Renal pelvis (tissue), 4 donors: Measurements from ENCODE around the gene FARS2. TPM values are rescaled to one million over a fixed set of nuclear protein-coding genes. Genes with fewer than 3 reads are reported as not detected.

ENCODE experiments used
- DNase-seq: peaks from one replicate; pipeline ENCODE4 v3.0.0-alpha.2; 2013
- polyA plus RNA-seq, 3 donors: library from polyadenylated mRNA; unstranded; fragments of 120-200 nt; gene quantifications; one replicate each; pipeline ENCODE4 v1.2.1, GENCODE V29; 2013; ENCODE audit not compliant: insufficient read length in 3 of 3

Gene FARS2
- polyA plus RNA-seq, 3 donors = 18.6 to 22.3 (median 22.2) TPM

DNA sequence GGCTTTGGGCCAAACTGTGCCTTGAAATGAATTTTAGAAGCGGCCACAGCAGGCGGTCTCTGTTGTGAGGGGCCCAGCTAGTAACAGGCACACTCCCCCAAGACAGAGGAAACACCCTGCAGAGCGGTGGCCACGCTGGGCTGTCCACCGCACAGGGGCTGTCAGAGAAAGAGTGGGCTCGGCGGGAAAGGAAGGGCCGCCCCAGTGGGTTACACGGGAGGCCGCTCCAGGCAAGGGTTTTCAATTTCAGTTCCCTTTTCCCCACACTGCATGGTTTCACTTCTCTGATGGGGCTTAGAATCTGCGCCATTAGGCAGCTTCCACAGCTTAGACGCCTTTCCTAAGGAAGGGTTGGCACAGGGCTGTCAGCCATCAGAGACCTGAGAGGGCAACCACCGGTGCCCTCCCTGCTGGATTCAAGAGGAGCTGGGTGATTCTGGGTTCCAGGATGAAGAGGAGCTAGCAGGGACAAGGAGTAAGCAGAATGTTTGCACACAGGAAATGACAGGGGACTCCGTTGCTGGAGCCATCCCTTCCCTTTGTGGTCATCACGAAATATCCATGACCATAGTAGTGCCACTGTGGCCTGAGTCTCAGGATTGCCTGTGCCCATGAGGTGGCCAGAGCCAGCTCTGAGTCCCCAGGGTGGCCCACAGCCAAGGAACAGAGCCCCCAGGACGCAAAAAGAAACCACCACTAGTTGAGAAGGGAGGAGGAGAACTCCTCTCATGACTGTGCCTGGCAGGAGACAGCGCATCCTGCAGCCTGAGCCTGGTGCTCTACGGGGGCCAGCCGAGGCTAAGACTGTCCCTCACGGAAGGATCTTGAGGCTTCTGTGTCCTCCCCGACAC is 462.8 kb downstream of the FARS2 start:
- no peak for DNase-seq

DNA sequence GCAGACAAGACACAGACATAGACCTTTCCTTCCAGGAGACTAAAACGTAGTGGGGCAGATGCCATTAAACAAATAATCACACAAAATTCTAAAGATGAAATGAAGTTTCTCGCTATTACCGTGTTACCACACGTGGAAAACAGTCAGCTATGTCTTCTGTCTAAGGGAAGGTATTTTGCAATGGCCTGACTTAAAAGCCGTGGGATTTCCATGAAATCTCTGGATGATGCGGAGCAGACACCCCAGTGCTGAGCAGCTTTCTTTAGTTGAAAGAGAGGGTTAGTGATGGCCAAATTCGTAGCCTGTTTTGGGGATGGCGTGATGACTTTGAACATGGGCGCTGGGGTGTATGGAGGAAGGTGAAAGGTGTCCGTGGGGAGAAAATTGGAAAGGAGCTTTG is 463.6 kb downstream of the FARS2 start:
- no peak for DNase-seq

DNA sequence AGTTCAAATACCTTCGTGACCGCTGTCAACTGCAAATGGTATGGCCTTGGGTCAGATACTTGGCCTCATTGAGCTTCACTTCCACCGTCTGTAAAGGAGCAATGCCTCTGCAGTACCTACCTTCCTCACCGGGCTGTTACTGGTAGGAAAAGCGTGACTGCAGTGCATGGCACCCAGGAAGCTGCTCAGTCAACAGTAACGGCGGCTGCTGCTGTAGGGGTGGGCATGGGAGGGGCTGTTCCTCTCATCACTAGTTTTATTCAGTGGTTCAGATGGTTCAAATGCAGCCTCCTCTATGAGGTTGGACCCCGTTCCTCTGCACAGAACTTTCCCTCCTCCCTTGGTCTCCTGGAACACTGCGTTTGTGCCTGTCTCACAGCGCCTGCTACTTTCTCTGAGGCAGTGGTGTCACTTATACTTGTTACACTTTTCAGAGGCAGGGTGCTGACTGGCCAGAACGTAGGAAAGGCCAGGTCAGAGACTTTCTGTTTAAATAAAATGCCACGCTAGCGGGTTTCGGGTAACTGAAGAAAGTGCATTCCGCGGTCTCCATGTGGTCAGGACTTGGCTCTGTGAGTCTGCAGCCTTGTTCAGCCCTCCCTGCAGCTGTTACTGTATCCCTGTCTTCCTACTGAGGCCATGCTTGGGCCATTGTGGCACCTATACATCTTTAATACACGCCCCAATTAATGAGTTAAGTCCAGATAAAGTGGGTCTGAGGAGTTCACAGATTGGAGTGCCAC is 465.8 kb downstream of the FARS2 start:
- DNase-seq = no peak

DNA sequence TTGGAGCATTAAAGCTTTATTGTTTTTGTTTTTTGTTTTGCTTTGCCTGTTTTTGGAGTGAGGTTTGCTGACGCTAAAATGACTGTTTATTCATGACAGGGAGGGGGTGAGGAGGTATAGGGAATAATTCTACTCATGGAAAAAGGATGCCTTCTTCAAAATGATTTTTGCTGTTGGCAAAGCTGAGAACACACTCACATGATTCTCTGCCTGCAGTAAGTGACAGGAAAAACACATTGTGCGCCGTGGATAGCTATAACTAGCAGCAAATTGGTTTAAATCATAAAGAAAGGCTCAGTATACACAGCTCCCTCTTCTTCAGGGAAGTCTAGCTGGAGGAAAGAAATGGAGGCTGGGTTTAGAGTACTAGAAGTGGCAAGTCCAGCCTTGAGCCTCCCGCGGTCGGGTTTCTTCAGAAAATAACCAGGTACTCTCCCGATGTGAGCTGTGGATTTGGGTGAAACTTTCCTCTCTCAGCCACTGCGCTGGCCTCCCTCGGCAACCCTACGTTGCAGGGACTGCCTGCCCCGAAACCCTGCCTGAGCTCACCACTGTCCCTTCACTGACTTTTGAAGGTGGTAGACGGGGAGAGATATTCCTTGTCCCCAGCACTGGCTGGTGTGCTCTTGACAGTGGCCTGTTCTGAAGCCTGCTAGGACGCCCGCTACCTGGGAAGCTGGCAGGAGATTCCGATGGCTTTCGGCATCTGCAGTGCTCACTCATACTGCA is 467.2 kb downstream of the FARS2 start:
- no peak for DNase-seq

DNA sequence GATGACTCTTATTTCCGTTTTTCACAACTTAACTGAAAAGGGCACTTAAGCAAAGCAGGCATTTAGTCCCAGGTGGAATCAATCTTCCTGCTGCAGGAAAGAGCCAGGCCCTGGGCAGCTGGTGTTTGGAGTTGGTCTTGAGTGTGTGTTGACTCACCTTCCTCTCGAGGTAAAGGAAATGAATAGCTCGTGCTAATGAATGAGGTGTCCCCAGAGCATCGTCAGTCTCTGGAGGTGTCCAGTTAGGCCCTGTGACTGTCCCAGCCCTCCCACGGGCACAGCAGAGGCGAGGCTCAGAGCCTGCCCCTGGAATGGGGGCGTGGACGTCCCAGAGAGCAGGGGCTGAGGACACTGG is 467.7 kb downstream of the FARS2 start:
- DNase-seq = no peak

DNA sequence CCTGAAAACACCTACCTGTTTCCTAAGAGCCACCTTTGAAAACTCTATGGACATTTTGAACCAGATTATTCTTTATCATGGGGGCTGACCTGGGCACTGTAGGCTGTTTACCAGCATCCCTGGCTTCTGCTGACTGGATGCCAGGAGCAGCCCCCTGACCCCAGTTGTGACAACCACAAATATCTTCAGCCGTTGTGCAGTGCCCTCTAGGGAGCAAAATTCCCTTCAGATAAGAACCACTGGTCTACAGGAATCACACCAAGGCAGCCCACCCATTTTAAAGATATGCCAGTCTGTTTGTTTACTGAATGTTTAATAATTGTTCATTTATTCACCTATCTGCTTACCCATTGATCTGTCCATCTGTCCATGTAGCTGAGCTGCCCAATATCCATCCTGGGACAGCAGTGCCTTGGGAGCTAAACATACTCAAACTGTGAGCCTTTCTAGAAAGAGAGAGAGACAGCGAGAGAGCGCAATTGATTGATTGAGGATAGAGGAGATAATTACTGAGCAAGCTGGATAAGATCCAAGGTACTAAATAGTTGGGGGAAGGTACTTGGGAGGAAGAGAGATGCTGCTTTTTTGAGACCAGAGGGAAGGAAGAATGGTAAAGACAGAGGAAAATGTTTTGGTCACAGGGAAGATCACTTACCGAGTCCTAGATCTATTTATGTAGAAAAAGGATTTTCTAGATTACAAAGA is 468.7 kb downstream of the FARS2 start:
- DNase-seq = no peak

DNA sequence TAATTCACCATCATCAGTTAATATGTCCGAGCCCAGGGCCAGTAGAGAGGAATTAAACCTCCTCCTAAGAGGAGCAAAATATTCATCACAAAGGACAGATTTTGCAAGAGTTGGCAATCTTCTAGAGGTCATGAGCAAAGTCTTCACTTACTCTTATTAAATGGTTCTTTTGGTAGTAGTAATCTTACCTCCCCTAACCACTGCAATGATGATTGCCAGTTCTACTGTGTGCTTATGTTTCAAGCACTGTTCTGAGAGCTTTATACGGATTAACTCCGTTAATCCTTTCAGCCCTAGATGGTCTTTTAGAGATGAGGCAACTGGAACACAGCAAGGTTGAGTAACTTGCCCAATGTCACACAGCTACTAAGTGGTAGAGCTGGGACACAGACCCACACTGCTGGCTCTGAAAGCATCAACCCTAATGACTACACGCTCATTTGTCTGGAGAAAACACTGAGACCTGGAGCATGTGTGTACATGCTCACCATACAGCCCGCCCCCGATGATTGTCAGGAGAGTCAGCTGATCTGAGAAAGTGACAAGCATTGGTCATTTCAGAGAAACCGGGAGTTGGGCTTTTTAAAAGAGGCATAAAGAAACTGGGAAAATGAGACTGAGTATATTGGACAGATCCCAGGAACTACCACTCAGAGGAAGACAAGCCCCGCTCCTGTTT is 469.4 kb downstream of the FARS2 start:
- DNase-seq = no peak

DNA sequence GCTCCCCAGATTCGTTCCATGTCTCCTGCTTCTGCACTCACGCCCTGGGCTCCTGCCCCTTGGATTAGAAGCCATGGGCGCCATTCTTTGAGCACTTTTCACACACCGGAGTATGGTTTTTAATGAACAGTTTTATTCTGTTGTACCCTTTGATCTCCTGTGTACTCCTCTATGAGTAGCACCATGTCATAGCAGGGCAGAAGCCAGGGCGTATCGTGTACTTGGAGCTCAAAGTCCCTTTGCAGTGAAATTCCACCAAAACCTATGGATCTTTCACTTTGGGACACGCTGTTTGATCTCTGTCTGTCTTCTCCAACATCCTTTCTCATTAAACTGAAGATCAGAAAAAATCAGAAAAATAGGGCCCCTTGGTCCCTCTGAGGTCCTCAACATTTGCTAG is 470.1 kb downstream of the FARS2 start:
- no peak for DNase-seq

DNA sequence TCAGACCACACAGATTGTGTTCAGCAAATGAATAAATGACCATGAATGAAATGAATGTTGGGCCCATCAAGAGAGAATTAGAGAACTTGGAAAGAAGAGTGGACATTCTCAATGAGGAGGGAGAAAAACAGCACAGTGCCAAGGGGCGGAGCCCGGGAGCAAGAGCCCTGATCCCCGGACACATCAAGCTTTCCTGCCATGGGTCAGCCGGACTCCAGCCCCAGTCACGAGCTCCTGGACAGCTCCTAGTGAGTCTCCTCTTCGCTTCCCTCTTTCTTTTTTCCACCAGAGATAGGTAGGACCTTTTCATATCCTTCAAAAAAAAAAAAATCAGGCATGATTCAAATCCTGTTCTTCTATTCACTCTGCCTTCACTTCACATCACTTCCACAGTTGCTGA is 471.2 kb downstream of the FARS2 start:
- no peak for DNase-seq

DNA sequence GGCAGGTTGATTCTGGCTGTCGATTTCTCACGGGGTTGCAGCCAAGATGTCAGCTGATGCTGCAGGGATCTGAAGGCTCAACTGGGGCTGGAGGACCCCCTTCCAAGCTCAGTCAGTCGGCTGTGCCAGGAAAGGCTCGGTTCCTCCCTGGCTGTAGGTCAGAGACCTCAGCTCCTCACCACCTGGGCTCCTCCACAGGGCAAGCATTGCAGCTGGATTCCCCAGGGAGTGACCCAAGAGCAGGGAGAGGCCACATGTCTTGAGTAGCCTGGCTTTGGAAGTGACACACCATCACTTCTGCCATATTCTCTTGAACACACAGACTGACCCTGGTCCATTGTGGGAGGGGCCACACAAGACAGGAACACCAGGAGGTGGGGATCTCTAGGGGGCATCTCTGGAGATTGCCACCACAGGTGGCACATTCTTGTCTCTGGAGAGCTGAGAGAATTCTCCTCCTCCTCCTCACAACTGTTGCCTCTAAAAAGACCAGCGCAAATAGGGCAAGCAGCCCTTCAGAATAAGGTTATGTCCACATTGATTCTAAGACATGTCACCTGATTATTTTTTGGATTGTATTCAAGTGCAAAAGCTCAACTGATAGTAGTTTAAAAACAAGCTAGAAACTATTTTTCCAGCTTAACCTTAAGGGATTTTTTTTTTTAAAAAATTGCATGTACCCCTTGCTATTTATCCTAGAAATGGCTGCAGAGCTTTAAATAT is 474.9 kb downstream of the FARS2 start:
- no peak for DNase-seq

DNA sequence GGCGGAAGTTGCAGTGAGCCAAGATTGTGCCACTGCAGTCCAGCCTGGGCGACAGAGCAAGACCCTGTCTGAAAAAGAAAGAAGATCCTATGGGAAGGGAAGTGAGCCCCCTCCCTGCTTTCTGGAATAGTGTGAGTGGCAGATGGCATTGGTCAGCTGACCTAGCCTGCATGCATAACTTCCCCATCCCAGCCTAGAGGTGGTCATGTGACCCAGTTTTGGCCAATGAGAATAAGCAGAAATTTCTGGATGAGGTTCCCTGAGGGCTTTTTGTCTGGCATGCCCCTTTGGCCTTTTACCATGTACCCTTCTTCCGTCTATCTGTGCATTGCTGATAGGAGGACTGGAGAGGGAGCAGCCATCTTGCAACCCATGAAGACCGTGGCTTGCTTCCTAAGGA is 476.1 kb downstream of the FARS2 start:
- no peak for DNase-seq

DNA sequence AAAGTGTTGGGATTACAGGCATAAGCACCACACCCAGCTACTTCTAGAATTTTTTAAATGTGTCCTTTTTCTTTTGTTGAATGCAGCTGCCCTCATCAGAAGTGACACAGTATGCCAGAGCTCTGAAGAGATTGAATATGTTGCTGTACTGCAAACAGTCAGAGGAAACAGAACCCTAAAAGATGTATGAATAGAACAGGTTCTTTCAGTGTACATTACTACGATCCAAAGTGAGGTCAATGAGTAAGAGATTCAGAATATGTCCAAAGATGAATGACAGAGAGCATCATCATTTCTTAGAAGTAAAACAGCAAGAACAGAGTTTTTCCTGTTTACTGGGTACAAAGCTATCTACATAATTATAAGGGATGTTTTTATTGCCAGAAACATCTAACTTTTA is 476.9 kb downstream of the FARS2 start:
- no peak for DNase-seq

DNA sequence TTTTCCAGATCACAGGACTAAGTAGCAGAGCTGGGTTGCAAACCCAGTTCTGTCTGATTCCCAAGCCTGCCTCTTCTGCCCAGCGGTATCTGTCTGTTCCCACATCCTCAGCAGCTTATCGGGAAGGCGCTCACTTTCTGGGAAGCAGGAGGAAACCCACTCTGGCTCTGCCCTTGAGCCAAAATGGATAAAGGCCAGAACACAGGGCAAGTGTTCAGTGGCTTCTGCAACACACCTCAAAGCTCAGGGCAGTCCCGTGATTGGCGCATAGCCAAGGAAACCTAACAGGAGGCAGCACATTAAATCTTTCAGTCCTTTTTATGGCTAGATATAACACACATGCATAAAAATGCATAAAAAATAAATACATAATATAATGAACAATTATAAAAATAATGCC is 483.2 kb downstream of the FARS2 start:
- no peak for DNase-seq

DNA sequence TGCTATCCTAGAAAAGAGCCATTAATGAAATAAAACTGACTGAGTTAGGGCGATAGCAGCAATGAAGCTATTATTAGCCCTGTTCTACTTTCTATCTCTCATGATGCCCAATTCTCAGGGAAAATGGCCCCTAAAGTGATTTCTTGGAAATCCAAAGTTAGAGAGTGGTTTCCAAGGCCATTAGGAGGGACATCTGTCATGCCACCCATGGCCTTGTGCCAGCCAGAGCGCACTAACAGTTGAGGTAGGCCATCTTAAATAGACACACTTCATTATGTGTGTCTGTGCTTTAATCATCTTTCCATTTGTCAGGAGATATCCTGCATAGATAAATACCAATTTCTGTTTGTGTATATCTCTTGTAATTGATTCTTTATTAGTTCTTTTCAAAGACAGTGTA is 483.8 kb downstream of the FARS2 start:
- DNase-seq = no peak

DNA sequence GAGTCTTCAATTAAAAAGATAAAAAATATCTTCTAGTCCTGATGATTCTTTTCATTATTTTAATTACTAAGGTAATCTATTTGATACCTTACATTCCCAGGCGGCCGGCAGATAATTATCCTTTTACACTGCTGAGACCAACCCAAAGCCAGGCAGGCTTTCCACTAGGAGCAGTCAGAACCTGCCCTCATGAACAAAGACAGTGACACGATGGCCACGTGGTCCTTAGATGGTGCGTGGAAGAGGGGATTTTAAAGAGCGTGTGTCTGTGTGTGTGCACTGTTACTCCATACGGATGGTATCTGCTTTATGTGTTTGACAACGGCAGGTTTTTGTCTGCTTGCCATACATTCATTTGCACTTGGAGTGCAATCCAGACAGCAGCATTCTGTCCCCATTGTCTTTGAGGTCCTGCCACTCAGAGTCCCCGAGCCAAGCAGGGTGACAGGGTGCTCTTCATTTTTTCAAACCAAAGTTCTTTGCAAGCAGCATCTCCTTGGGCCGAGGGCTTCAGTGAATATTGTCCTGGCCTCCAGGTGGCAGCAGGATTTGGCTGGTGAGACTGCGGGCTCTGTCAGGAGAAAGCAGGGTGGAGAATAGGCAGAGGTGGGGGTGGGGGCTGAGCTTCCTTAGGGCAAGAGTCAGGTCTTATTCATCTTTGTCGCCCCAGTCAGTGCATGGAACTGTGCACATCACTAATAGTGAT is 484.9 kb downstream of the FARS2 start:
- DNase-seq = no peak

DNA sequence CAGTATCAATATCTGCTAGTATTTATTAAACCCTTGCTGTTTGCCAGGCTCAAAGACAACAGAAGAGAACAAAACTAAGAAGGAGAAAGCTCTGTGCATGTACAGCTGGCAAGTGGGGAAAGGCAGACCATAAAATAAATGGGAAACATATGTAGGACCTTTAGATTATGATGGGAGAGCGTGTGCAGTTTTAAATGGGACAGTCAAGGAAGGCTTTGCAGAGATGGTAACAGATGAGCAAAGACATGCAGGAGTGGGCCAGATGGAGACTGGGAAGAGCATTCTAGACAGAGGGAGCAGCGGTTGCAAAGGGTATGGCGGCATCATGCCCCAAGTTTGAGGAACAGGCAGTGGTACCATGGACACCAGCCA is 485.4 kb downstream of the FARS2 start:
- no peak for DNase-seq

DNA sequence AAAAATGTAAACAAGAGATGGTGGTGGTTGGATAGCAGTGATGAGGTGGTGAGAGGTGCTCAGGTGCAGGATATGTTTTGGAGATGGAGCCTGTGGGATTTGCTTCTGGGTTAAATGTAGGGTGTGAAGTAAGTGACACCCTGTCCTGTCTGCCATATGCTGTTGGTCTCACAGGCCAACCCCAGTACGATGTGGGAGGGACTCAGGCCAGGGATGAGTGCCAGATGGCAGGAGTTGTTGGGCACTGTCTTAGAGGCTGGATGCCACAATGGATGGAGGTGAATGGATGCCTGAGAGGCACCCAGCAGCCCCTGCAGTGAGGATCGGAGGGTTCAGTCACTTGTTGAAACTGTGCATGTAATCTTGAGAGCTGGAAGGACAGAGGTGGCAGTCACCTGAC is 486.1 kb downstream of the FARS2 start:
- no peak for DNase-seq

DNA sequence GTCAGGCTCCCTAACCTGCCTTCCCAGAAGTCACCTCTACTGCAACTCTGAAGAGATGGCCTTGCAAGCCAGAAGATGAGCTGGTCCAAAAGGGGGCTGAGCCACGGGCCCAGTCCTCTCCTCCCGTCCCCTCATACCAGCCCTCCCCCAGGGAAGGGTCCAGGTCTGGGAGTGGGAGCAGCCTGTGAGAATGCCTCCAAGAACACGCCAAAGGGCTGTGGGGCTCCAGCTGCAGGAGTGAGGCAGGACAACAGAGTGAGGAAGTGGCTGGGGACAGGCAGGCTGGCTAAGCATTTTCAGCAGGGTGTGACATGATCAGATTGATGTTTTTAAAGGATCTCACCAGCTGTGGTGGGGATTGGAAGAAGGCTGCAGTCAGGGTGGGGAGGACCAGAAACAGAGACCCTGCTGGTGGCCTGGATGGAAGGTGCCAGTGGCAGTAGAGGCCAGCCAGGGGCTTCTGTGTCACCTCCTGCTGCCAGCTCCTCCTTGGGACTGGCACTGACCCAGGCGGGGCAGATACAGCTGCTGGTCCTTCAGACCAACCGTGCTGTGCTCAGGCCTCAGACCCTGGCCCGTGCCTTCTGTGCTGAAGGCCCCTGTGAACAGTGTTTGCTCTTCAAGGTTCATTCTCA is 487.8 kb downstream of the FARS2 start:
- no peak for DNase-seq

DNA sequence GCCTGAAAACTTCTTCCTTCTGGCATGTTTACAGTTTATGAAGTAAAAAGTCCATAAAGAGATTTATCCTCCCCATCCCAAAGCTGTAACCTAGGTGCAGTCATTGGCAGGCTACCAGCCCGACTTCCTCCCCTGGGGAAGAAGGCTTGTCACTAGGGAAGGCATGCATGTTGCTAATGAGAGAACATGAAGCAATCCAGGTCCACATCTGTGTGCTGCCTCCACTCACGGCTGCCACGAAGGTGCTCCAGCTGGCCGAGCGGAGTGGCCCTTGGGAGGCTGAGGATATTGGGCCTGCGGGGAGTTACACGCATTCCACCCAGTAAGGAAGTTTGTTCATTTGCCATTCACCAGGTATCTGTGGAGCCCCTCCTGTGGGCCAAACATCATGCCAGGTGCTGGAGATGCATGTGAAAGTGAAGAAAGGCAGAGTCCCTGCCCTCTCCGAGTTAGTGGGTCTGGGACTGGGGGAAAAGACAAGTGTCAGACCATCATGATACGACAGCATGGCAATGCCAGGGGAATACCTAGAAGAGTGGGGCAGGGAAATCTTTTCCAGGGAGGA is 488.4 kb downstream of the FARS2 start:
- no peak for DNase-seq
